Colonic mucosa (tissue), 4 donors: ENCODE data around the gene PPP1R14D. TPM values are rescaled to one million over a fixed set of nuclear protein-coding genes. Genes with fewer than 3 reads are reported as not detected.

Source experiments
- DNase-seq: peaks from one replicate; pipeline ENCODE4 v3.0.0-alpha.2; 2020
- H3K27ac ChIP-seq: fragments of 200-600 bp; one replicate; pipeline ENCODE4 v1.8.0; 2021
- H3K27me3 ChIP-seq: fragments of 200-600 bp; one replicate; pipeline ENCODE4 v1.8.0; 2021
- H3K36me3 ChIP-seq: fragments of 200-600 bp; one replicate; pipeline ENCODE4 v1.8.0; 2021
- H3K4me1 ChIP-seq: fragments of 200-600 bp; one replicate; pipeline ENCODE4 v1.8.0; 2021; ENCODE audit warnings: mild to moderate bottlenecking
- H3K4me3 ChIP-seq: fragments of 200-600 bp; one replicate; pipeline ENCODE4 v1.8.0; 2021
- H3K9ac ChIP-seq, 2 donors: one replicate each; pipeline ENCODE4 v1.7.0; 2013; ENCODE audit warnings: control low read depth in 2 of 2, low read depth in 2 of 2, low read length in 2 of 2
- H3K9me3 ChIP-seq: fragments of 200-600 bp; one replicate; pipeline ENCODE4 v1.8.0; 2021
- CTCF ChIP-seq: fragments of 200-600 bp; IDR thresholded peaks from one replicate; pipeline ENCODE4 v1.8.0; 2022; ENCODE audit warnings: antibody characterized with exemption, mild to moderate bottlenecking
- intact Hi-C: fragments of 100-400 bp; cut with DNase I; formaldehyde crosslinking; loops from one replicate; pipeline ENCODE4 v1.14.1; 2022
- total RNA-seq, 2 donors: library from RNA; stranded (reverse); fragmentation: NEBNext Ultra II Directional in 1 of 2; extraction: Animal tissue kit (Norgen Biotek cat#: 25700) in 1 of 2; gene quantifications; one replicate each; pipeline ENCODE4 v1.2.1, GENCODE V29; 2021
- donor health status: healthy.
- donor health status: DM: no; HTN: no; CAD: no.
- donor health status: DM: no; HTN: no; CAD: no.

PPP1R14D gene
- total RNA-seq, 2 donors from 2014 or later = 137 to 166 TPM

GRCh38 chr15:40787991-40788390 is 40.5 kb downstream of the PPP1R14D start:
- no peak for DNase-seq
- H3K9me3 ChIP-seq = no peaks in the 10 kb centered on the region
- peaks cover 10% of the 10 kb centered on the region for H3K4me1 ChIP-seq
- no peak overlapping the region for H3K4me3 ChIP-seq
- peak overlapping the region in 1 of 2 donors; percentile 76 for H3K9ac ChIP-seq
- intact Hi-C loops = loop anchor here (10.0 kb wide), 1 partner anchor 107 kb away; the partner anchor contains the start of gene VPS18
- H3K36me3 ChIP-seq = no peaks in the 10 kb centered on the region
- peak overlapping the region; percentile 79 for H3K27ac ChIP-seq
- H3K27me3 ChIP-seq = no peaks in the 10 kb centered on the region
- no peak for TF ChIP-seq CTCF

GRCh38 chr15:40787344-40787841 is 41.1 kb downstream of the PPP1R14D start:
- peaks cover 10% of the 10 kb centered on the region for H3K4me1 ChIP-seq

GRCh38 chr15:40785814-40786213 is 42.7 kb downstream of the PPP1R14D start:
- no peaks in the 10 kb centered on the region for H3K9me3 ChIP-seq
- H3K27ac ChIP-seq = peak overlapping the region; percentile 79
- no peak for DNase-seq
- peaks cover 10% of the 10 kb centered on the region for H3K4me1 ChIP-seq
- intact Hi-C loops = loop anchor here (10.0 kb wide), 1 partner anchor 109 kb away; the partner anchor contains the start of gene VPS18
- no peaks in the 10 kb centered on the region for H3K36me3 ChIP-seq
- H3K9ac ChIP-seq = peak overlapping the region in 1 of 2 donors; percentile 36
- no peak for TF ChIP-seq CTCF
- H3K4me3 ChIP-seq = no peak overlapping the region
- no peaks in the 10 kb centered on the region for H3K27me3 ChIP-seq

More at GRCh38 chr15:40787344-40787841, 41.1 kb downstream of the PPP1R14D start:
- peak; percentile 88 for DNase-seq
- H3K9me3 ChIP-seq = no peaks in the 10 kb centered on the region
- H3K27ac ChIP-seq = peak overlapping the region; percentile 79
- peak overlapping the region in 1 of 2 donors; percentile 76 for H3K9ac ChIP-seq
- no peaks in the 10 kb centered on the region for H3K36me3 ChIP-seq
- H3K4me3 ChIP-seq = no peak overlapping the region
- no peaks in the 10 kb centered on the region for H3K27me3 ChIP-seq
- TF ChIP-seq CTCF = no peak
- intact Hi-C loops = loop anchor here (10.0 kb wide), 1 partner anchor 107 kb away; the partner anchor contains the start of gene VPS18

- H3K9me3 ChIP-seq = no peaks in the 10 kb centered on the region
- H3K4me1 ChIP-seq = peaks cover 10% of the 10 kb centered on the region
- DNase-seq = no peak
- H3K36me3 ChIP-seq = no peaks in the 10 kb centered on the region
- no peak for TF ChIP-seq CTCF
- intact Hi-C loops = loop anchor here (10.0 kb wide), 1 partner anchor 110 kb away; the partner anchor contains the start of gene VPS18
- H3K4me3 ChIP-seq = no peak overlapping the region
- H3K27me3 ChIP-seq = no peaks in the 10 kb centered on the region
- H3K9ac ChIP-seq = peak overlapping the region in 1 of 2 donors; percentile 36
- H3K27ac ChIP-seq = peak overlapping the region; percentile 79
These were observed 43.3 kb downstream of the PPP1R14D start for GRCh38 chr15:40785164-40785563.

GRCh38 chr15:40782609-40783227 is 45.8 kb downstream of the PPP1R14D start:
- H3K9ac ChIP-seq = no peak overlapping the region
- peak; percentile 72 for TF ChIP-seq CTCF
- H3K9me3 ChIP-seq = no peaks in the 10 kb centered on the region
- H3K4me3 ChIP-seq = no peak overlapping the region
- DNase-seq = peak; percentile 83
- H3K27ac ChIP-seq = no peak overlapping the region
- intact Hi-C loops = loop anchor here (2.0 to 10.0 kb wide), 2 partner anchors 36 to 112 kb away; partner anchors contain the start of gene VPS18
- no peaks in the 10 kb centered on the region for H3K27me3 ChIP-seq
- H3K4me1 ChIP-seq = peaks cover 7% of the 10 kb centered on the region
- peaks cover 6% of the 10 kb centered on the region for H3K36me3 ChIP-seq
